K562 (cell line): ENCODE data around the gene IFT122. TPM values are rescaled to one million over a fixed set of nuclear protein-coding genes. Genes with fewer than 3 reads are reported as not detected.

Experiments used
- ARID1B ChIP-seq: fragments of 450-650 bp; IDR thresholded peaks from 2 replicates; pipeline ENCODE4 v1.6.1; 2016; ENCODE audit warnings: antibody characterized with exemption, mild to moderate bottlenecking, inconsistent platforms
- FOXA3 ChIP-seq, 2 experiments: fragments of 450-650 bp in 1 of 2; sonication (generic) in 1 of 2; formaldehyde crosslinking; IDR thresholded peaks in 1 of 2; conservative IDR thresholded peaks in 1 of 2; 2 replicates each; pipeline versions ENCODE4 v1.4.0 to v1.8.0; 2020 to 2022; ENCODE audit warnings: mild to moderate bottlenecking in 2 of 2, missing genetic modification reagents in 1 of 2
- GABPA ChIP-seq: fragments of 200-800 bp; sonication (Bioruptor generic); conservative IDR thresholded peaks from 2 replicates; pipeline ENCODE4 v1.6.1; 2016; ENCODE audit warnings: low read depth, missing genetic modification characterization, missing compliant biosample characterization
- HCFC1 ChIP-seq: IDR thresholded peaks from 2 replicates; pipeline ENCODE4 v1.6.1; 2012; ENCODE audit warnings: low read depth, low read length, improper control_type of control experiment
- KLF1 ChIP-seq: fragments of 450-650 bp; IDR thresholded peaks from 2 replicates; pipeline ENCODE4 v1.6.1; 2016; ENCODE audit warnings: missing genetic modification characterization, missing compliant biosample characterization
- KLF6 ChIP-seq: fragments of 250-450 bp; sonication (Bioruptor Pico); IDR thresholded peaks from 2 replicates; pipeline ENCODE4 v1.4.0; 2020; ENCODE audit warnings: mild to moderate bottlenecking, moderate library complexity, borderline replicate concordance
- LCOR ChIP-seq: sonication (generic); formaldehyde crosslinking; IDR thresholded peaks from 2 replicates; pipeline ENCODE4 v1.8.0; 2022; ENCODE audit warnings: mild to moderate bottlenecking, missing genetic modification reagents
- PHF20 ChIP-seq: fragments of 450-650 bp; IDR thresholded peaks from 2 replicates; pipeline ENCODE4 v1.6.1; 2018; ENCODE audit not compliant: partially characterized antibody
- RAD51 ChIP-seq: fragments of 450-650 bp; IDR thresholded peaks from 2 replicates; pipeline ENCODE4 v1.7.1; 2016; ENCODE audit warnings: low read depth, mild to moderate bottlenecking, borderline replicate concordance
- TEAD4 ChIP-seq, 2 experiments: sonication (generic) in 1 of 2; formaldehyde crosslinking in 1 of 2; IDR thresholded peaks; 2 replicates each; pipeline versions ENCODE4 v1.6.1 to v1.8.0; 2012 to 2022; ENCODE audit warnings: borderline replicate concordance in 1 of 2, inconsistent platforms in 1 of 2, low read length in 1 of 2, mild to moderate bottlenecking in 1 of 2, missing genetic modification reagents in 1 of 2
- ZFP30 ChIP-seq: fragments of 250-450 bp; sonication (Bioruptor Pico); IDR thresholded peaks from 2 replicates; pipeline ENCODE4 v1.8.0; 2022; ENCODE audit warnings: moderate library complexity, mild to moderate bottlenecking, inconsistent platforms, borderline replicate concordance
- polyA plus RNA-seq, 8 experiments: library from polyadenylated mRNA; depleted of rRNA in 4 of 8; stranded (reverse) in 5 of 8; unstranded in 3 of 8; fragments of >200 nt; fragmentation: Nextera tagmentation in 2 of 8; fragmentation: Illumina TruSeq in 1 of 8; extraction: Ambion mirVana in 2 of 8; extraction: Trizol in 1 of 8; gene quantifications; 2 replicates each; pipeline versions ENCODE4 v1.2.1 to v1.2.3, GENCODE V29; 2011 to 2014; ENCODE audit warnings: inconsistent platforms in 1 of 8, missing spikeins in 1 of 8
- total RNA-seq, 7 experiments: library from RNA; depleted of rRNA in 6 of 7; stranded (reverse); fragments of >200 nt in 6 of 7; fragmentation: Illumina TruSeq in 2 of 7; extraction: Trizol in 2 of 7; gene quantifications; 2 replicates each; pipeline versions ENCODE4 v1.2.1 to v1.2.3, GENCODE V29; 2011 to 2021; ENCODE audit warnings: low replicate concordance in 1 of 7
- TF ChIP-seq, protein P1 (sequence below): IDR thresholded peaks from 2 replicates; pipeline ENCODE4 v1.6.1; 2012; ENCODE audit warnings: low read depth, low read length, improper control_type of control experiment, borderline replicate concordance
- TF ChIP-seq, protein P2 (sequence below): sonication (generic); formaldehyde crosslinking; IDR thresholded peaks from 2 replicates; pipeline ENCODE4 v1.8.0; 2022; ENCODE audit warnings: mild to moderate bottlenecking, low read depth, missing genetic modification reagents
- TF ChIP-seq, protein P3 (sequence below): fragments of 450-650 bp; IDR thresholded peaks from 2 replicates; pipeline ENCODE4 v1.7.1; 2018; ENCODE audit warnings: mild to moderate bottlenecking, low read depth; ENCODE audit not compliant: partially characterized antibody

The IFT122 gene
- total and polyA plus RNA-seq, 9 of the 15 experiments (the other 6 are each of a cell fraction or from before 2014, with no cell fraction given), result 2.4 to 11.5 (median 7.7) TPM

DNA sequence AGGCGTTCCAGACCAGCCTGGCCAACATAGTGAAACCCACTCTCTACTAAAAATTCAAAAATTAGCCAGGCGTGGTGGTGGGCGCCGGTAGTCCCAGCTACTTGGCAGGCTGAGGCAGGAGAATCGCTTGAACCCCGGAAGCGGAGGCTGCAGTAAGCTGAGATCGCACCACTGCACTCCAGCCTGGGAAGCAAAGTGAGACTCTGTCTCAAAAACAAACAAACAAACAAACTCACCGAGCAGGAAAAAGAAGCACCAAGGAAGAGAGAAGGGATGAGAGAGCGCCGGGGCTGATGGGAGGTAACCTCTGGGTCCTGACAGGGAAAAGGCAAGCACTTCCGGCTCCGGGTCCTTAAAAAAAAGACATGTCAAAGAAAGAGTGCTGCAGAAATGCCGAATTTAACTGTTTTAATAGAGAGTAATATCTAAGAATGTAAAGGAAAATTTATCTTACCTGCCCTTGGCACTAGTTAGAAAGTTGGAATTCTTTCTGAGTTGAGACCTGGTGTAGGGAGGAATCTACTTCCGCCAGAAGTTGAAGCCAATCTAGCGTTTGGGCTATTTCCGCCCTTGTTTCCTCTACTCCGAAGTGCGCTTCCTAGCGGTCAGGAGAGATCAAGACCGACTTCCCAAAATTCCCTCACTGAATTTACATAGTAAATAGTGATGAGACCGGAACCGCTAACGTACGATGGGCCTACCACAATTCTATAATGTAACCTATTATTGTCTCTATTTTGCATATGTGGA, 40.7 kb upstream of the IFT122 start (continued):
- TF ChIP-seq ZFP30 (CRISPR knock-in tag) (no peak), GABPA (tag) (peak; percentile 97), KLF6 (CRISPR knock-in tag) (peak; percentile 43; the same call in 1 of the 2 replicates), KLF1 (tag) (0 out of 2 replicates have a peak, but pooled peaks have one; percentile 72), FOXA3 (CRISPR knock-in tag; conservative IDR thresholded peaks at IDR 0.05 in 1 of 2, IDR thresholded peaks at IDR 0.05 in 1 of 2) (peak in 1 of 2 experiments; percentile 45; a peak in 1 of 4 replicates), HCFC1 (peak; percentile 82), LCOR (CRISPR knock-in tag) (peak; percentile 93), PHF20 (peak; percentile 20), ARID1B (0 out of 2 replicates have a peak, but pooled peaks have one; percentile 9), TEAD4 (IDR thresholded peaks at IDR 0.05; ENCODE audit: low read length) (peak; percentile 73), TEAD4 (CRISPR knock-in tag; IDR thresholded peaks at IDR 0.05; ENCODE audit: borderline replicate concordance) (no peak), RAD51 (peak; percentile 68)
- TF ChIP-seq, protein P1, sequence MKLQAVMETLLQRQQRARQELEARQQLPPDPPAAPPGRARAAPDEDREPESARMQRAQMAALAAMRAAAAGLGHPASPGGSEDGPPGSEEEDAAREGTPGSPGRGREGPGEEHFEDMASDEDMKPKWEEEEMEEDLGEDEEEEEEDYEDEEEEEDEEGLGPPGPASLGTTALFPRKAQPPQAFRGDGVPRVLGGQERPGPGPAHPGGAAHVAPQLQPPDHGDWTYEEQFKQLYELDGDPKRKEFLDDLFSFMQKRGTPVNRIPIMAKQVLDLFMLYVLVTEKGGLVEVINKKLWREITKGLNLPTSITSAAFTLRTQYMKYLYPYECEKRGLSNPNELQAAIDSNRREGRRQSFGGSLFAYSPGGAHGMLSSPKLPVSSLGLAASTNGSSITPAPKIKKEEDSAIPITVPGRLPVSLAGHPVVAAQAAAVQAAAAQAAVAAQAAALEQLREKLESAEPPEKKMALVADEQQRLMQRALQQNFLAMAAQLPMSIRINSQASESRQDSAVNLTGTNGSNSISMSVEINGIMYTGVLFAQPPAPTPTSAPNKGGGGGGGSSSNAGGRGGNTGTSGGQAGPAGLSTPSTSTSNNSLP, result no peak
- TF ChIP-seq, protein P2, sequence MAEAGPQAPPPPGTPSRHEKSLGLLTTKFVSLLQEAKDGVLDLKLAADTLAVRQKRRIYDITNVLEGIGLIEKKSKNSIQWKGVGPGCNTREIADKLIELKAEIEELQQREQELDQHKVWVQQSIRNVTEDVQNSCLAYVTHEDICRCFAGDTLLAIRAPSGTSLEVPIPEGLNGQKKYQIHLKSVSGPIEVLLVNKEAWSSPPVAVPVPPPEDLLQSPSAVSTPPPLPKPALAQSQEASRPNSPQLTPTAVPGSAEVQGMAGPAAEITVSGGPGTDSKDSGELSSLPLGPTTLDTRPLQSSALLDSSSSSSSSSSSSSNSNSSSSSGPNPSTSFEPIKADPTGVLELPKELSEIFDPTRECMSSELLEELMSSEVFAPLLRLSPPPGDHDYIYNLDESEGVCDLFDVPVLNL (CRISPR knock-in tag), result no peak
- TF ChIP-seq, protein P3, sequence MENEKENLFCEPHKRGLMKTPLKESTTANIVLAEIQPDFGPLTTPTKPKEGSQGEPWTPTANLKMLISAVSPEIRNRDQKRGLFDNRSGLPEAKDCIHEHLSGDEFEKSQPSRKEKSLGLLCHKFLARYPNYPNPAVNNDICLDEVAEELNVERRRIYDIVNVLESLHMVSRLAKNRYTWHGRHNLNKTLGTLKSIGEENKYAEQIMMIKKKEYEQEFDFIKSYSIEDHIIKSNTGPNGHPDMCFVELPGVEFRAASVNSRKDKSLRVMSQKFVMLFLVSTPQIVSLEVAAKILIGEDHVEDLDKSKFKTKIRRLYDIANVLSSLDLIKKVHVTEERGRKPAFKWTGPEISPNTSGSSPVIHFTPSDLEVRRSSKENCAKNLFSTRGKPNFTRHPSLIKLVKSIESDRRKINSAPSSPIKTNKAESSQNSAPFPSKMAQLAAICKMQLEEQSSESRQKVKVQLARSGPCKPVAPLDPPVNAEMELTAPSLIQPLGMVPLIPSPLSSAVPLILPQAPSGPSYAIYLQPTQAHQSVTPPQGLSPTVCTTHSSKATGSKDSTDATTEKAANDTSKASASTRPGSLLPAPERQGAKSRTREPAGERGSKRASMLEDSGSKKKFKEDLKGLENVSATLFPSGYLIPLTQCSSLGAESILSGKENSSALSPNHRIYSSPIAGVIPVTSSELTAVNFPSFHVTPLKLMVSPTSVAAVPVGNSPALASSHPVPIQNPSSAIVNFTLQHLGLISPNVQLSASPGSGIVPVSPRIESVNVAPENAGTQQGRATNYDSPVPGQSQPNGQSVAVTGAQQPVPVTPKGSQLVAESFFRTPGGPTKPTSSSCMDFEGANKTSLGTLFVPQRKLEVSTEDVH, result peak; percentile 99
